ENCODE data around the gene CNTN4.
"Not testable (repeated sequence)": the region's sequence is repeated elsewhere in the genome, so short reads cannot be mapped to it uniquely, and the experiment has no call there.

CNTN4 gene

GRCh38 chr3:2525968-2526367, 427.3 kb downstream of the CNTN4 start:
- Histone ChIP-seq H3K9ac (ENCODE audit: insufficient read length, low read depth) (no peak overlapping the region), H3K36me3 (ENCODE audit: insufficient read depth, insufficient read length, low read length) (no peaks in the 10 kb centered on the region)

GRCh38 chr3:2526926-2527325, 428.3 kb downstream of the CNTN4 start:
- Histone ChIP-seq H3K9ac (ENCODE audit: insufficient read length, low read depth) (no peak overlapping the region), H3K4me1 (ENCODE audit: insufficient read depth, insufficient read length) (no peaks in the 10 kb centered on the region), H3K4me3 (ENCODE audit: insufficient read length, low read depth) (no peak overlapping the region), H3K9me3 (ENCODE audit: insufficient read depth, low read length) (no peaks in the 10 kb centered on the region), H3K27me3 (ENCODE audit: insufficient read depth, insufficient read length) (no peaks in the 10 kb centered on the region), H3K36me3 (ENCODE audit: insufficient read depth, insufficient read length, low read length) (no peaks in the 10 kb centered on the region)
- no peak for DNase-seq (ENCODE audit: low read depth, low spot score)
- TF ChIP-seq YY1 (IDR thresholded peaks at IDR 0.05; ENCODE audit: insufficient read depth, insufficient read length) = no peak
- TF ChIP-seq SUZ12 (IDR thresholded peaks at IDR 0.05; ENCODE audit: extremely low read depth, insufficient read depth, insufficient read length) = no peak
- no peak for TF ChIP-seq ZNF274 (IDR thresholded peaks at IDR 0.05; ENCODE audit: low read depth, low read length)

More at GRCh38 chr3:2525968-2526367, 427.3 kb downstream of the CNTN4 start:
- Histone ChIP-seq H3K4me1 (ENCODE audit: insufficient read depth, insufficient read length) (no peaks in the 10 kb centered on the region), H3K4me3 (ENCODE audit: insufficient read length, low read depth) (no peak overlapping the region), H3K9me3 (ENCODE audit: insufficient read depth, low read length) (no peaks in the 10 kb centered on the region), H3K27me3 (ENCODE audit: insufficient read depth, insufficient read length) (no peaks in the 10 kb centered on the region)
- DNase-seq (ENCODE audit: low read depth, low spot score) = no peak
- no peak for TF ChIP-seq ZNF274 (IDR thresholded peaks at IDR 0.05; ENCODE audit: low read depth, low read length)
- no peak for TF ChIP-seq SUZ12 (IDR thresholded peaks at IDR 0.05; ENCODE audit: extremely low read depth, insufficient read depth, insufficient read length)
- TF ChIP-seq YY1 (IDR thresholded peaks at IDR 0.05; ENCODE audit: insufficient read depth, insufficient read length) = no peak

DNA sequence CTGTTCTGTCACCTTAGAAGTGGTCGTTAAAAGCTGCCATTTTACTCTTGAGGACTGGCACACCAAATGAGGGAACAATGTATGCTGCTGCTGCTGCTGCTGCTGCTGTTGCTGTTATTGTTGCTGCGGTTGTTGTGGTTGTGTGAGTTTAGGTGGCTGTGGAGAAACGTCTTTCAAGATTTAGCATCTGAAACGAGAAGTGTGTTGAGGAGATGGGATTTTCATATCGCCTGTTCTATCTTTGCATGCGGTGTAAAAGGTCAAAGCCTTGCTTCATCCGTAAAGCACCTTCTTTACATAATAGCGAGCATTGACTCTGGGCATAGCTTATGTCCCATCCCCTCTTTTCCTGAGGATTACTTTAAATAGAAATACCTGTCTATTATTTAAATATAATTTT, 428.7 kb downstream of the CNTN4 start:
- not testable (repeated sequence) for H3K36me3 ChIP-seq (ENCODE audit: insufficient read depth, insufficient read length, low read length); DNase-seq (ENCODE audit: low read depth, low spot score); H3K4me1 ChIP-seq (ENCODE audit: insufficient read depth, insufficient read length); H3K9me3 ChIP-seq (ENCODE audit: insufficient read depth, low read length); H3K27me3 ChIP-seq (ENCODE audit: insufficient read depth, insufficient read length); H3K9ac ChIP-seq (ENCODE audit: insufficient read length, low read depth); H3K4me3 ChIP-seq (ENCODE audit: insufficient read length, low read depth)

DNA sequence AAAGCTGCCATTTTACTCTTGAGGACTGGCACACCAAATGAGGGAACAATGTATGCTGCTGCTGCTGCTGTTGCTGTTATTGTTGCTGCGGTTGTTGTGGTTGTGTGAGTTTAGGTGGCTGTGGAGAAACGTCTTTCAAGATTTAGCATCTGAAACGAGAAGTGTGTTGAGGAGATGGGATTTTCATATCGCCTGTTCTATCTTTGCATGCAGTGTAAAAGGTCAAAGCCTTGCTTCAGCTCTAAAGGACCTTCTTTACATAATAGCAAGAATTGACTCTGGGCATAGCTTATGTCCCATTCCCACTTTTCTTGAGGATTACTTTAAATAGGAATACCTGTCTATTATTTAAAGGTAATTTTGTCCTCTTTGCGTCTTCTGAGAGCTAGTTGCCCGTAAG, 436.1 kb downstream of the CNTN4 start:
- H3K4me3 ChIP-seq (ENCODE audit: insufficient read length, low read depth); DNase-seq (ENCODE audit: low read depth, low spot score); H3K4me1 ChIP-seq (ENCODE audit: insufficient read depth, insufficient read length); H3K9me3 ChIP-seq (ENCODE audit: insufficient read depth, low read length); H3K27me3 ChIP-seq (ENCODE audit: insufficient read depth, insufficient read length); H3K36me3 ChIP-seq (ENCODE audit: insufficient read depth, insufficient read length, low read length); H3K9ac ChIP-seq (ENCODE audit: insufficient read length, low read depth): not testable (repeated sequence)

DNA sequence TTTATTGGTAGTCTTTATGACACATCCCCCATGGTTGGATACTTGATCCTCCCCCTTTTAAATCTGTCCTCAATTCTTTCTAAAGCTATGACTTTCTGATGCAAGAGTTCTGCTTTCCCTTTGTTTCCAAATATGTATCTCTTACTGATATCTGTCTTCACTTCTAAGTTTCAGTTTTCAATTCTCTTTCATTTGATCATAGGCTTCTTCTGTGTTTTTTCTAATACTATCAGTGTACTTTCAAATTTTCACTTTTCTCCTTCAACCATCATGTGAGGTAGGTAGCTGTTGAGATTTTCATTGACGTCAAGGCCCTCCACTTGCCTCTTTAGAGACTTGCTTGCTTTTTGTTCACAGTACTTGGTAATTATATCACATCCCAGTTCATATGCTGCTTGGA, 436.5 kb downstream of the CNTN4 start:
- Histone ChIP-seq H3K4me3 (ENCODE audit: insufficient read length, low read depth) (no peak overlapping the region), H3K9ac (ENCODE audit: insufficient read length, low read depth) (no peak overlapping the region), H3K36me3 (ENCODE audit: insufficient read depth, insufficient read length, low read length) (no peaks in the 10 kb centered on the region), H3K27me3 (ENCODE audit: insufficient read depth, insufficient read length) (no peaks in the 10 kb centered on the region), H3K9me3 (ENCODE audit: insufficient read depth, low read length) (no peaks in the 10 kb centered on the region), H3K4me1 (ENCODE audit: insufficient read depth, insufficient read length) (no peaks in the 10 kb centered on the region)
- DNase-seq (ENCODE audit: low read depth, low spot score) = no peak
- no peak for TF ChIP-seq YY1 (IDR thresholded peaks at IDR 0.05; ENCODE audit: insufficient read depth, insufficient read length)
- TF ChIP-seq SUZ12 (IDR thresholded peaks at IDR 0.05; ENCODE audit: extremely low read depth, insufficient read depth, insufficient read length) = no peak
- no peak for TF ChIP-seq ZNF274 (IDR thresholded peaks at IDR 0.05; ENCODE audit: low read depth, low read length)

DNA sequence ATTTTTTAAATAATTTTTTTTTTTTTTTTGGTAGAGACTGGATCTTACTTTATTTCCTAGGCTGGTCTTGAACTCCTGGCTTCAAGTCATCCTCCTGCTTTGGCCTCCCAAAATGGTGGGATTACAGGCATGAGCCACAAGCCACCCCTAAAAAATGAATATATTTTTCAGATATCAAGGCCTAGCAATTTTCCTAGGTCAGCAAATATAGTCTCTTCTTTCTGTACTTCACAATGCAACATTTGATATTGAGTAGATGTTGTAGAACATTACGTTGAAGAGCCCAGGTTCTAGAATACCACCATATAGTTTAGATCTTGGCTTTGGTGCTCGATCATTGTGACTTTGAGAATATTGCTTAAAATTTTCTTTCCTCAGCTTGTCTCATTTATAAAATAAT, 437.9 kb downstream of the CNTN4 start:
- DNase-seq (ENCODE audit: low read depth, low spot score) = no peak
- Histone ChIP-seq H3K9me3 (ENCODE audit: insufficient read depth, low read length) (no peaks in the 10 kb centered on the region), H3K27me3 (ENCODE audit: insufficient read depth, insufficient read length) (no peaks in the 10 kb centered on the region), H3K4me1 (ENCODE audit: insufficient read depth, insufficient read length) (no peaks in the 10 kb centered on the region), H3K4me3 (ENCODE audit: insufficient read length, low read depth) (no peak overlapping the region), H3K36me3 (ENCODE audit: insufficient read depth, insufficient read length, low read length) (no peaks in the 10 kb centered on the region), H3K9ac (ENCODE audit: insufficient read length, low read depth) (no peak overlapping the region)
- TF ChIP-seq YY1 (IDR thresholded peaks at IDR 0.05; ENCODE audit: insufficient read depth, insufficient read length) = no peak
- TF ChIP-seq SUZ12 (IDR thresholded peaks at IDR 0.05; ENCODE audit: extremely low read depth, insufficient read depth, insufficient read length) = no peak
- TF ChIP-seq ZNF274 (IDR thresholded peaks at IDR 0.05; ENCODE audit: low read depth, low read length) = no peak

DNA sequence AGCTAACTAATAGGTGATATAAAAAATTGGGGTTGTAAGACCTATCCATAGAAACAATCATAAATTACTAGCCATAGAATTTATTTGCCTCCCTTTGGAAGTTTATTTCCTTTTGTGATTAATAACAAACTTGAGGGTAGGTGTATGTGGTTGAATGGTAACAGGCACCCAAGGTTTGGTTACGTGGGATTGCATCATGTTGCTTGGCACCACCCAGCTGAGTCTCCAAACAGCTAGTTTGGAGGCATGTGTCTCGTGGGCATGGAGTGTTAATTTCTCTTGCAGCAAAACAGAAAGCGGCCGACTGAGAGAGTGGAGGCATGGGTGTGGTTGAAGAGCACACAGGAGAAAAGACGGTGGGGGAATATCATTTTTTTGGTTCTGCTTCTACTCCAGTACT, 441.4 kb downstream of the CNTN4 start:
- no peak overlapping the region for H3K9ac ChIP-seq (ENCODE audit: insufficient read length, low read depth)
- H3K36me3 ChIP-seq (ENCODE audit: insufficient read depth, insufficient read length, low read length) = no peaks in the 10 kb centered on the region
- no peaks in the 10 kb centered on the region for H3K9me3 ChIP-seq (ENCODE audit: insufficient read depth, low read length)
- no peaks in the 10 kb centered on the region for H3K27me3 ChIP-seq (ENCODE audit: insufficient read depth, insufficient read length)
- no peak overlapping the region for H3K4me3 ChIP-seq (ENCODE audit: insufficient read length, low read depth)
- DNase-seq (ENCODE audit: low read depth, low spot score) = no peak
- TF ChIP-seq SUZ12 (IDR thresholded peaks at IDR 0.05; ENCODE audit: extremely low read depth, insufficient read depth, insufficient read length) (no peak), ZNF274 (IDR thresholded peaks at IDR 0.05; ENCODE audit: low read depth, low read length) (no peak), YY1 (IDR thresholded peaks at IDR 0.05; ENCODE audit: insufficient read depth, insufficient read length) (no peak)
- H3K4me1 ChIP-seq (ENCODE audit: insufficient read depth, insufficient read length) = no peaks in the 10 kb centered on the region

- Histone ChIP-seq H3K9me3 (ENCODE audit: insufficient read depth, low read length) (peaks cover 3% of the 10 kb centered on the region; the same call in 1 of the 2 replicates), H3K9ac (ENCODE audit: insufficient read length, low read depth) (no peak overlapping the region), H3K27me3 (ENCODE audit: insufficient read depth, insufficient read length) (no peaks in the 10 kb centered on the region), H3K4me1 (ENCODE audit: insufficient read depth, insufficient read length) (no peaks in the 10 kb centered on the region), H3K4me3 (ENCODE audit: insufficient read length, low read depth) (no peak overlapping the region), H3K36me3 (ENCODE audit: insufficient read depth, insufficient read length, low read length) (no peaks in the 10 kb centered on the region)
- no peak for DNase-seq (ENCODE audit: low read depth, low spot score)
- TF ChIP-seq YY1 (IDR thresholded peaks at IDR 0.05; ENCODE audit: insufficient read depth, insufficient read length) = no peak
- no peak for TF ChIP-seq SUZ12 (IDR thresholded peaks at IDR 0.05; ENCODE audit: extremely low read depth, insufficient read depth, insufficient read length)
- no peak for TF ChIP-seq ZNF274 (IDR thresholded peaks at IDR 0.05; ENCODE audit: low read depth, low read length)
Measured at GRCh38 chr3:2543247-2543646, 444.6 kb downstream of the CNTN4 start.
